IPS DF 4.7 (cell line): Measurements from ENCODE around the gene BEGAIN.

Experiments
- DNase-seq: peaks from one replicate; pipeline ENCODE4 v3.0.0-alpha.2; 2013; ENCODE audit warnings: low spot score; ENCODE audit errors: extremely low read depth

The BEGAIN gene

DNA sequence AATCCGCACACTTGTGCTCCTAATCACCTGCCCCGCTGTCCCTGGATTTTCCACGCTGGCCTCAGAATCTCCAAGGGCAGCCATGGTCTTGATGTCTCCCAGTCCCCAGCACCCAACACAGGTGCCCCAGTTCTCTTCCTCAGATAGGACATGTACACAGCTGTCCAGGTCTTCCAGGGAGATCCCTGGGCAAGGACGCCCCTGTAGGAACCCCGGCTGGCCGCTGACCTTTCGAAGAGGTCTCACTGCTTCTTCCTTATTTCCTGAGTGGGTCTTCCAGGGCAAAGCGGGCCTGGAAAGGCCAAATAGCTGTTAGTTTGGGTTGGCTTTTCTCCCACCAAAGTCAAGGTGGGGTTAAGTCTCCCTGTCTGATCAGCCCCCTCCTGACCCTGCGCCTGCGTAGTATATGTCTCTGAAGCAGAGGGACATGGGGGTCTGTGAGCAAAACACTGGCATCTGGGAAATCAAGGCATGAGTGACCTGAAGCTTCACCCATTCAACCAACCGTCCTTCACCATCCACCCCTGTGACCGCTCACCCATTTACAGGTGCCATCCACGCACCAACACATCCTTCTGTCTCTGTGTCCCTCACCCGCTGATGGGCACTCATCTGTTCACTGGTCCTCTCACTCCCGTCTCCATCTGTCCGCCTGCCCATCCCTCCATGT, 4.6 kb downstream of the BEGAIN start:
- DNase-seq, result no peak

DNA sequence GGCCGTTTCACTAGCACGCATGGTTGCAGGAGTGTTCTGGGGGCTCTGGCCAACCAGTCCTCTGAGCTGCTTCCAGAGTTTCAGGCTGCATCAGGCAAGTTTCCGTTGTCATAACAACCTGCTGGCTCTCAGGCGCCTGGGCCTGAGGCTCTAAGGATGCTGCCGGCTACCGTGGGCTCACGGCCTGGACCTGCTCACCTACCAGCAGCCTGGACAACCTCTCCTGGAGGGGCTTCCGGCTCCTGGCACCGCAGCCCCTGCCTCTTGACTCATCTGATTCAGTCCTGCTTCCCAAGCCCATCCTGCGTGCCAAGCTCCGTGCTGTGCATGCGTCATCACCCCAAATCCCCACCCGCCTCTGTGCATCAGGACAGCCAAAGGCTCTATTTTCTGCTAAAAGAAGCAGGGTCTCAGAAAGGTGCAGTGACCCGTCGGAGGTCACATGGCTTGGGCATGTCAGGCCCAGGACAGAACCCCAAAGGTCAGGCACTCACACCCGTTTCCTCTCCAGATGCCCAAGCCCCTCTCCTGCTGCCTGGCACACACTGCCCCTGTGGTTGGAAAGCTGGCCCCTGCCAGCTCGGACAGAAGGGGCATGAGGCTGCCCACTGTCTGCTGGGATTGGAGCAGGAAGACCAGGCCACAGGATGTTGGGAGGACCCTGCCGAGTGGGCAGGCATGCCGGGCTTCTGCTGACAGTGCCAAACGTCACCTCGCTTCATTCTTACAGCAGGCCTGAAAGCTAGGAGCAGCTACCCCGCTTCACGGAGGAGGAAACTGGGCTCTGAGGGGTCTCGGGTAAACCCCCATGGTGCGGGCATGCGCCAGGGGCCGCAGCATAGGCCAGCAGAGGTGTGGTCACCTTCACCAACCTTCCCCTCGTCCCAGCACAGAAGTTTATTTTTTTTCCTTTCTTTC, 5.7 kb downstream of the BEGAIN start:
- no peak for DNase-seq

DNA sequence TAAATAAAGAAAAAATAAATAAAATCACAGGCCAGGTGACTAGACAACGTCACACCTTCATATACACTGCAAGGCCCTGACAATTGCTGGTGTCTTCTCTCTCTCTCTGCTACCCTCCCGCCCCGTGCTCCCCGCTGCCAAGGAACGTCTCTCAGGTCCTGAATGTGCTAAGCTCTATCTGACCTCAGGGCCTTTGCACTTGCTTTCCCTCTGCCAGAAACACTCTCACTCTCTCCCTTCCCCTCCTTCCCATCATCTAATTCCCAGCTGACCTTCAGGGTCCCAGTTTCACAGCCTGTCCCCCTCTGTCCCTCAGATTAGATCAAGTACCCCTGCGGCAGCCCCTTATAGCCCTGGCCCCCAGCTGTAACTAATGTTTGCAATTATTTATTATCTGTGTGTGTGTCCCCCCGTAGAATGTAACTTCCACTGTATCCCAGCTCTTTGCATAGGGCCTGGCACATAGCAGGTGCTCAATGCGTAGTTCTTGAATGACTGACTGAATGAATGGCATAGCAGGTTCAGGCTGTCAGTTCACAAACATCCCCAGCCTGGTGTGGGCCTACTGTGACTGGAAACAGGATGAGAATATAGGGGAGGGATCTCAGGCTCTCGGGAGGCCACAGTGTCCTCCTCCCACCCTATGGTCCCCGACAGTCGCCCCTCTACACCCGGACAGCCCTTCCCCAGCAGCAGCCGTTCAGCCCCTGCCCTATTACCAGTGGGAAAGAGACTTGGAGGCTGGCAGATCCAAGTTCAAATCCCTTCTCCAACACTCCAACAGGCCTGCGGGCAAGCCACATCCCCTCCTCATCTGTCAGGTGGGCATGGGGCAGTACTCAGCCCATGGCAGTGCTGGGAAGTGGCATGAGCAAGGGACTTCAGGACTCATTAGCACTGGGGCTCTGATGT, 6.6 kb downstream of the BEGAIN start:
- no peak for DNase-seq

DNA sequence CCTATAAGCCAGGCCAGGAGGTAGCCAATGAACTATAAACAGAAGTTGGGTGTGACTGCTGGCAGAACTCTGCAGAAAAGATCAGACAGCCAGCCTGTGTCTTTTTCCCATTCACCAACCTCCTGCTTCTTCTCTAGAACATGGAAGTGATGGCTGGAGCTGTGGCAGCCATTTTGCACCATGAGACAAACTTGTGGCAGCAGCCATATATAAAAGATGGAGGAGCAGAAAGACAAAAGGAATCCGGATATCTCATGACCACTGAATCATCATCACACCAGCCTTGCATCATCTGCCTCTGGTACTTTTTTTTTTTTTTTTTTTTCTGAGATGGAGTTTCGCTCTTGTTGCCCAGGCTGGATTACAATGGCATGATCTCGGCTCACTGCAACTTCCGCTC, 8.7 kb downstream of the BEGAIN start:
- no peak for DNase-seq

DNA sequence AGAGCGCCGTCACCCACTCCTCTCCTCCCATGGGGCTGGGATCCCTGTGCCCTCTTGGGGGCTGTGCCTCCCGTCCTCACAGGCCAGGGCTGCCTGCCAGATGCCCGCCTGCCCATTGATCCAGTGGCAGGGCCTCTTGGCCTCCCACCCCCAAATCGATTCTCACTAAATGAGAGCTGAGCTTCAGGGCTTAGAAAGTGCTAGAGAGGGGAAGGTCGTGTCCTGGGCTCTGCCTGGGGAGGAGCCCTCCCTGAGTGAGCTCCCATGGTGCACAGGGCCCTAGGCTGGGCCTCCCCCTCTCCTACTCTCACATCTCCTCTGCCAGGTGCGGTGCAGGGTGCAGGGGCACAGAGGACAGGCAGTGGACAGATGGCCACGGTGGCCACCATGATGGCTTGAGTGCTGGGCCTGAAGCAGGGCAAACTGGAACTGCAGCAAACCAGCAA, 9.2 kb downstream of the BEGAIN start:
- DNase-seq, result no peak

DNA sequence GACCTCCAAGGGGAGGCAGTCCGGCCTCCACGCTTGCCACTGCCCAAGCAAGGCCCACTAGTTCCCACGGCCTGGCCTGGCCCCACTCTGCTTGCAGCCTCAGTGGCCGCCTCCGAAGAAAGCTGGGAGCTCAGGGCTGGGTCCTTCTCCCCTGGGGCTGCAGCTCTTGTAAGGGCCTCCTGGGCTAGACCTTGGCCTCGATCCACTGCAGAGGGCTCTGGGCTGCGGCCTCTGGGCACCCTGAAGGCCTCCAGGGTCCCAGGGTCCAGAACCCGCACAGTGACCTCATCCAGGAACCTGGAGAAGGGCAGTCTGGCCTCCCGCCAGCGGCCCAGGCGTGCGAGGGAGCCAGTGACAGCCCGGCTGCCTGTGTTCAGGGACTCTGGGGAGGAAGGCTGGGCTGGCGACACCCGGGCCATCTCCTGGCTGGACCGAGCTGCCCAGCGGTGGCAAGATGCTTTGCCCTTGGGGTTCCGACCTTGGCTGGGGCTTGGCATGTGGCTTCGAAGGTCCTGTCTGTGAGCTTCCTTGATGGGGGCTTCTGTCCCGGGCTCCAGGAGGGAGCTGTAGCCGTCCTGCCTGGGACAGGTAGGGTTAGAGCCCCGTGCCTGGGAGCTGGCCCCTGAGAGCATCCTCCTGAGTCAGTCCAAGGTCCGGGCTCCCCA, 9.8 kb downstream of the BEGAIN start:
- no peak for DNase-seq

DNA sequence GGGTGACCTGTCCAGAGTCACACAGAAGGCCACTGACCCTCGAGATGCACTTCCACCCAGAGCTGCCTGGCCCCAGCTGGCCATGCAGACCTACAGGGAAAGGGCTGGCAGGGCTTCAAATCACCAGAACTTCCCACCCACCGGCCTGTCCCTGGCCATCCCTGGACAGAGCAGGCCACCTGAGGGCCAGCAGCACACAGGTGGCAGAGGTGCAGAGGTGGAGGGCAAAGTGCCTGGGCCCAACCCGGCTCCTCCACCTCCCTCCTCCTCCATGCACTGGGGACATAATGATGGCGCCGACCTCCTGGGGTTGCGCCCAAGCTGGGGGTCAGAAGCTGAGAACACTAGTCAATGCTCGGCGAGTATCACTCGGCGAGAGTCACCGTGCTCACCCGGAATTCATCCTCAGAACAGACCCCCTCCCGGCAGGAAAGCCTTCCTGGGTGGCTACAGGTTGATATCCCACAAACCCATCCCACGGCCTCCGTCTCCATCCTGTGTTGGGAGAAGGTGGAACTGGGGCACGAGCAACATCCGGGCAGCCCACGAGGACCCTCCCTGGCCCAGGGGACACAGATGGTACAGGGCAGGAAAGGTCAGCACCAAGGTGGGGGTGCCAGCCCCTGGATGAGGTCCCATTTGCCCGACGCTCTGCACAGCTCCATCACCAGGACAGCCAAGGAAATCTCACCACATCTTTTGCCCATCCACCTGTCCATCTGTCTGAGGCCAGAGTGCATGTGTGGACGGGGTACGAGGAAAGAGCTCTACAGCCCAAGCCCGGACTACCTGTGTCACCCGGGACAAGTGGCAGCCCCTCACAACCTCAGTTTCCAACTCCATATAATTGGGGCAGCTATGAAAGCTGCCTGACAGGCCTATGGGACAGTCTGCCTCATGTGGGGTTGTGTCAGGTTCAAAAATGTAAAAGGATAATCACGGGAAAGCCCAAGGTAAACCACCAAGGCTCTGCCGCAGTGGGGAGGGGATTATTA, 10.8 kb downstream of the BEGAIN start:
- no peak for DNase-seq

DNA sequence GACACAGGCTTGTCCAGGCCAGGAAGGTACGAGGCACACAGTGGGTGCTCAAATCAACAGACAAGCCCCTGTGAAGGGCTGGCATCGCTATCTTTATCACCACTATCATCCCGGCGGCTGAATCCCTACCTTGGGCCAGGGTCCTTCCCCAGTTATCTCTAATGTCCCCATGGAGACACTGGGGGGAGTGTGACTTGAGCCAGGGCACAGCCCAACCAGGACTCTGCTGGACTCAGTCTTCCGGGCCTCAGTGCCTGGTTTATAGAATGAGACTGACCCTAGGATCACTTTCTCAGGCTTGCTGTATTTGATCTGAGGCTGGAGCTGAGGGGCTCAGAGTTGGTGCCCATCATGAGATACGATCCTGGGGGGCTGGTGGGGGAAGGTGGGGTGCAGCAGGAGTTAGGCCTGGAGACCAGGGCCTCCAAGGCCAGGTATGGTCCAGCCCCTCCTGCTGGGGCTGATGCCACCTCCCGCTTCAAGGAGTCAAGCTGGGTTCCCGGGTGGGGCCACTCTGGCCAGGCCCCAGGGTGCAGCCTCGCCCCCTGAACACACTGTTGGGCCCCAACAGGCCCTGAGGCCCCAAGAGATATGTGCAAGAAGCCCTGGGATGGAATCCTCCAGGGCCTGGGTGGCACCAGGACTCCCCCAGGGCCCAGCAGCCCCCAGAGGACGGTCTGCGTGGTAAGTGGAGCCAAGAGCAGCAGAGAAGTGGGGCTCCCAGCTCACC, 11.8 kb downstream of the BEGAIN start:
- no peak for DNase-seq

DNA sequence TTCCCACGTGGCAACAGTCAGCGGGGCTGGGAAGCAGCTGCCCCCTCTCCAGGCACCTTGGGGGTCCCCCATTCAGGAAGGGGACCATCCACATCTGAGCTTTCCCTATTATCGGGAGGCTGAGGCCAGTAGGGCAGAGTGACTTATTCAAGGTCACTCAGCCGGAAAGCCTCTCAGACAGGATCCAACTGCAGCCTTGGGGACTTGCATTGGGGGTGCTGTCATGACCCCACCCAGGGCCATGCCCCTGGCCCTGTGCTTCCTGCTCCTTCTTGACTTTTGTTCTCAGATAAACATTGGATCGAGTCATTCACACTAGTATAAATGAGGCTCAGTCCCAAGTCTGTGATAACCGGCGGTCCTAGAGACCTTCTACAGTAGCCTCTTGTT, 12.6 kb downstream of the BEGAIN start:
- DNase-seq, result no peak

DNA sequence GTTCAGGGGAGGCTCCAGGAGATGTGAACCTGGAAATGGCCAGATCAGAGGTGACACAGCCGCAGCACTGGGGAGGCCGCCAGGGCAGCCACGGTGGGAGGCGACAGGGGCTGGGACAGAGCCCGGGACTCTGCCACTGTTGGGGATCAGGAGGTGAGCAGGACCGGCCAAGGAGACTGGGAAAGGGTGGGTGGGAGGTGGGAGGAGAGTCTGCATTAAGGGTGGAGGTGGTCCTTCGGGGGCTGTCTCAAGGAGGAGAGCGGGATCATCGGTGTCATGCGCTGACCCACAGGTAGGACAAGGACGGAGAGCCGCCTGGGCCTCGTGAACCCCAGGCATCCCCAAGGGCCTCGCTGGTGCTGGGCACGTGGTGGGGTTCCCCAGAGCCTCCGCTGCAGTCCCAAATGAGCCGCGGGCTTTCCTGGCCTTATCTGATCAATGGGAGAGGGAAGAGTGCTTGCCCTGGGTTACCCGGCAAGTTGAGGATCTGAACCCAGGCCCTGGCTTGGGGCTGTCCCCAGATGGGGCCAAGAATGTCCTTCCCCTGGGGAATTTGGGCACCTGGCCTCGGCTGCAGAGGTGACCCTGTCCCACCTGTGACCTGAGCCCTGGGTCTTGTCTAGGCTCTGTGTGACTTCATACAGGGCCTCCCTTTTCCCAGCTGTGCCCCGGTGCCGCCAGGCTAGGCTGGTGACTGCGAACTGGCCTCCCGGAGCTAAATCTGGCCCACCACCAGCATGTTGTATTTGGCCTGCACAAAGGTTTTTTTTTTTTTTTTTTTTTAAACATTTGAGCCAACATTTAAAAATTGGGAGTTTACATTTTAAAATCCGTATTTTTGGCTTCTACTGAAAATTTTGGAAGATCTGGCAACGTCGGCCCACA, 13.2 kb downstream of the BEGAIN start:
- no peak for DNase-seq

DNA sequence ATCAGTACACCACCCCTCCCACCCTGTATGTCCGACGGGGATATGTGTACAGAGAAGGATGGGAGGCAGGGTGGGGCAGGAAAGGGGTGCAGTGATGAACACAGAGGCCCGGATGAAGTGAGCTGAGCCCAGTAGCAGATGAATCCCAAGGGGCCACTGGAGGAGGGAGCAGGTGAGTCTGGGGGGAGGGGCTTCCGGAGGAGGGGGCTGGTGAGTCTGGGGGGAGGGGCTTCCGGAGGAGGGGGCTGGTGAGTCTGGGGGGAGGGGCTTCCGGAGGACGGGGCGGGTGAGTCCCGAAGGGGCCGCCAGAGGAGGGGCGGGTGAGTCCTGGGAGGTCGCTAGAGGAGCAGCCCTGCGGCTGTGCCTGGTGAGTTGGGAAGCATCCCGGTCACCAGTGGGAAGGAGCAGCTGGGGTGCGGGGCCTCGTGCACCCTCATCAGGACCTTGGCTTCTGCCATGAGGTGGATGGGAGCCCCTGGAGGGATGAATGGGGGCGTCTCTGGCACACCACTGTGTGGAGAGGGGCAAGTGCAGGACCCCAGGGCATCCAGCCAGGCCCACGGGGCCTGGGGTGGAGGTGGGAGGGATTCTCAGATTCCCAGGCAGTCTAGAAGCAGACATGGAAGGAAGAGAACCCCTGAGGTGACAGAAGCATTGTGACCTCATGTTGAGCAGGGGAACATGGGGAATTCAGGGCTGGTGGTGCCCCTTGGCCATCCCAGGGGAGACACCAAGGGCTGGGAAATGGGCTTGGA, 14.0 kb downstream of the BEGAIN start:
- DNase-seq, result no peak

DNA sequence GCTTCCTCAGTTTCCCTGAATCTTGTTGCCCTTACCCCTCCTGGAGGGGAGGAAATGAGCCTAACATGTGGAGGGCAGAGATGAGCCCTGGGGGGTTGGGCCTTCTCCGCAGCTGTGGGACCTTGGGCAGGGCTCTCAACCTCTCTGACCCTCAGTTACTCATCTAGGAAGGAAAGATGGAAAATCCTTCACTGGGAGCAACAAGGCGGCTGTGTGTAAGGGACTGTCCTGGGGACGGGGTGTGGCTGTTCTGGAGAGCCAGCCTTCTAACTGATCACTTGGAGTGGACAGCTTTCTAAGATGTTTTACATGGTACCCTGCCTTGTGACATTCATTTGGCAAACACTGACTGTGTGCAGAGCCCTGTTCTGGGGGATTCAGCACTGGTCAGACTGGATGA, 14.7 kb downstream of the BEGAIN start:
- no peak for DNase-seq

DNA sequence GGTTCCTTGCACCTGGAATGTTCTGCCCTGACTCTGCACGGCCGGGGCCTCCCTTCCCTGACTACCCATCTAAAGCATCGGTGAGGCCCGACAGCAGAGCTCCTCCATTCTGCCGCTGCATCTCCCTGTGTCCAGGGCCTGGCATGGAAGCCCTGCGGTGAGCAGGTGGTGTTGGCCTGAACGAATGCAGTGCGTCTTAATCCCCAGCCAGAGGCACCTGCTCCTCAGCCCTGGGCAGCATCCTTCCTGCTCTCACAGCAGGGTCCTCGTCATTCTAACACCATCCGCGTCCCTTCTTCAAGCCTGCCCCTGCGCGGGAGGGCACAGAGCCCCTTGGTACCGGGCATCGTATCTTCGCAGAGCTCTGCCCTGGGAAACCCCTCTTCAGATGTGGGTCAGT, 15.4 kb downstream of the BEGAIN start:
- no peak for DNase-seq

DNA sequence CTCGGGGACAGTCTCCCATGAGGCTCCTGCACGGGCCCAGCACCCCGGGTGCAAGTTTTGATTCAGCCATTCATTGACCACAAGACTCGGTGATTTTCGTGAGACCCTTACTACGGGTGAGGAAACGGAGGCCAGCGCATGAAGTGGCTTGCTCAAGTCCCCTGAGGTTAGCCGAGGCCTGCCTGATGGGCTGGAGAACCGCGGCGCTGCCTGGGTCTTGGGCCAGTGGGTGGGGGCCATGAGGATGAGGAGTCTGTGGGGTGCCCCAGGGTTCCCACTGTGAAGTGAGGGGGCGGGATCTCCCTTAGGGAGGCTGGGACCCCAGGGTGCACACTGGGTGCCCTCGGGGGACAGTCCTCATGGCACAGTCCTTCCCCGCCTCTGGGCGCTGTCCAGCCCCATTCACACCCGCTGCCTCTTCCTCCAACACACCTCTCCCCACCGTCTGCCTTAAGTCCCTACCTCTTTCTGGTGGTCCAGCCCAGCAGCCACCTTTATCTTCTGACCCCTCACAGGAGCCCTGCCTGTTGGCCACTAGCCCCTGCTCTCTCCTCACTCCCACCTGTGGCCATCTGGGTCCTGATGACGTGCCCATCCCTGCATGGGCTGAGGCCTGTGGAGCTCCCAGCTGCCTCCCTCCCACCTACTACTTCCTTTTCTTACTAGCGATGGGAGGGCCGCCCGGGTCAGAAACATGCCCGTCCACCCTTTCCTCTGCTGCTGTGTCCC, 16.3 kb downstream of the BEGAIN start:
- no peak for DNase-seq

DNA sequence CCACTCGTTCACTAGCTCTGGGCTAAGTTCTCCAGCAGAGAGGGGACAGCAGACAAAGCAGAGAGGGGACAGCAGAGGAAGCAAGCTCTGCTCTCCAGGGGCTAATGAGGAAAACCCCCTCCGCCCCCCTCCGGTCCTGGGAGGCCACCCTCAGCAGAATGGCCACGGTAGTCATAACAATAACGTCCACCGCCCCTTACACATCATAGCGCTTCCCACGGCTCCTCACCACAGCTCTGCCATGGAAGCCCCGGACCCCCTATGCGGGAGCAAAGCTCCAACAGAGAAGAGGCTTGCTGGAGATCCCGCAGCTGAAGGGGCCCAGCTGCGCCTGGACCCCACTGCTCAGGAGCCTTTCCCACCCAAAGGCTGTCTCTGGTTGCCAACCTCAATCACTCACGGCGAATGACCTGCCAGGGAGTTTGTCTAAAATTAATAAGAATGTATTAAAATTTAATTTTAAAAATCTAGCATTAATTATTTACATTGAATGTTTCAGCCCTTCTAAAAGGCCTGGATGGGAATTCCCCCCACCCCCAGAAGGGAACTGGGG, 17.4 kb downstream of the BEGAIN start:
- DNase-seq, result no peak

DNA sequence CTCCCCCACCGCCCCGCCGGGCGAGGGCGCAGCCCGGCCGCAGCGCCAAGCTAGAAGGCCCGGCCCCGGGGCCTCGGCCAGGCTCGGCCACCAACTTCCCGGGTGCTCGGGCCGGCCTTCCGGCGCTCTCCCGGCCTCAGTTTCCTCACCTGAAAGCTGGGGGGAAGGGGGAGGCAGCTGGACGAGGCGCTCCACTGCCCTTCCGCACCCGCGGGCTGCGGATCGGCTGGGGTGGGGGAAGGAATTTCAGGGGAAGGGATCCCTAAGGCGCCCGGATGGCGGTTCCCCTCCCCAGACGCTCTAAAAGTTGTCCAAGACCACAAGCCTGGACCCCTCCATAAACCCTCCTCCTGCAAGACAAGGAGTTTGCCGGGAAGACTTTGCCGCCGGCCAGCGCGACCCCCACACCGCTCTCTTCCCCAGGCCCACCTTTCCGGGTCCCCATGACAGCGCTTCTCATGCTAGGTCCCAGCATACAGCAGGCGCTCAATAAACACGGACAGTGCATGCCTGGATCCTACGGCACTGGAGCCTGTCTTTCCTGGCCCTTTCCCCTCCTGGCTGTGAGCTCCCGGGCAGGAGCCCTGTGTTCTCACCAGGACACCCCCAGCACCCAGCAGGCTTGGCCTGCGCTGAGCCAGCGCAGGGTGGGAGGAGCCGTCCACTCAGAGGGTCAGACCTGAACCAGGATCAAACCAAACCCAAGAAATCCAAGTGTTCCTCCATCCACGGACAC, 18.1 kb downstream of the BEGAIN start:
- DNase-seq, result no peak
